IMR-90 (cell line): ENCODE results near the gene SYAP1. TPM values are rescaled to one million over a fixed set of nuclear protein-coding genes. Genes with fewer than 3 reads are reported as not detected.

ENCODE experiments used
- ATAC-seq: fragments of 200-7000 bp; cut with Tn5 transposase; 2 replicates; pipeline ENCODE4 v1.9.1; 2020; ENCODE audit warnings: low read depth, mild to moderate bottlenecking, moderate library complexity
- BruUV-seq: library from RNA; stranded (reverse); fragments of 400-500 nt; replicated peaks from 2 replicates; lab custom pipeline; 2021; lab: Mats Ljungman, UMichigan
- CTCF ChIA-PET: fragments of 300-600 bp; formaldehyde crosslinking; extraction: SDS; loops from one replicate; lab custom pipeline; 2021; ENCODE audit warnings: antibody characterized with exemption; lab: Yijun Ruan, JAX
- POLR2A ChIA-PET: fragments of 300-600 bp; sonication (Branson Sonifier 250); formaldehyde crosslinking; loops from one replicate; lab custom pipeline; 2022; ENCODE audit warnings: antibody characterized with exemption; ENCODE audit not compliant: unreplicated experiment; lab: Charles Lee
- DNase-seq: peaks from one replicate; pipeline ENCODE4 v3.0.0; 2013
- H2AFZ ChIP-seq: replicated peaks from 2 replicates; pipeline ENCODE3; 2013; ENCODE audit warnings: low read length, mild to moderate bottlenecking; ENCODE audit not compliant: poor library complexity
- H2AK5ac ChIP-seq: 2 replicates; pipeline ENCODE4 v1.6.1; 2013; ENCODE audit warnings: low read depth, low read length, inconsistent platforms
- H2AK9ac ChIP-seq: replicated peaks from 2 replicates; pipeline ENCODE3; 2013; ENCODE audit warnings: mild to moderate bottlenecking, low read depth, low read length, moderate library complexity; ENCODE audit not compliant: poor library complexity
- H2BK120ac ChIP-seq: 2 replicates; pipeline ENCODE4 v1.6.1; 2013; ENCODE audit warnings: low read depth, low read length, inconsistent platforms
- H2BK15ac ChIP-seq: 3 replicates; pipeline ENCODE4 v1.6.1; 2013; ENCODE audit warnings: low read depth, low read length, inconsistent platforms
- H2BK20ac ChIP-seq: 2 replicates; pipeline ENCODE4 v1.6.1; 2013; ENCODE audit warnings: low read depth, mild to moderate bottlenecking, inconsistent platforms, low read length, moderate library complexity
- H2BK5ac ChIP-seq: 2 replicates; pipeline ENCODE4 v1.6.1; 2013; ENCODE audit warnings: mild to moderate bottlenecking, low read depth, low read length, inconsistent platforms; ENCODE audit not compliant: poor library complexity, severe bottlenecking
- H3K14ac ChIP-seq: replicated peaks from 2 replicates; pipeline ENCODE4 v1.6.1; 2013; ENCODE audit warnings: low read depth, low read length, inconsistent platforms
- H3K18ac ChIP-seq: 2 replicates; pipeline ENCODE4 v1.6.1; 2013; ENCODE audit warnings: low read depth, low read length, control low read depth
- H3K23ac ChIP-seq: 2 replicates; pipeline ENCODE4 v1.6.1; 2013; ENCODE audit warnings: low read depth, low read length, inconsistent platforms
- H3K27ac ChIP-seq: 2 replicates; pipeline ENCODE4 v1.5.1; 2013; ENCODE audit warnings: mild to moderate bottlenecking, control low read depth, low read length; ENCODE audit not compliant: insufficient read depth
- H3K27me3 ChIP-seq: 2 replicates; pipeline ENCODE4 v1.6.1; 2013; ENCODE audit warnings: low read length; ENCODE audit not compliant: control insufficient read depth, insufficient read depth
- H3K36me3 ChIP-seq: 2 replicates; pipeline ENCODE4 v1.6.1; 2013; ENCODE audit warnings: low read length, mixed read lengths; ENCODE audit not compliant: control insufficient read depth, insufficient read depth
- H3K4ac ChIP-seq: 2 replicates; pipeline ENCODE4 v1.6.1; 2013; ENCODE audit warnings: low read depth, low read length, inconsistent platforms
- H3K4me1 ChIP-seq: 2 replicates; pipeline ENCODE4 v1.6.1; 2013; ENCODE audit warnings: low read length, mixed read lengths; ENCODE audit not compliant: control insufficient read depth, insufficient read depth
- H3K4me2 ChIP-seq: 2 replicates; pipeline ENCODE4 v1.6.1; 2013; ENCODE audit warnings: low read depth, mild to moderate bottlenecking, control low read depth, low read length, moderate library complexity
- H3K4me3 ChIP-seq: 2 replicates; pipeline ENCODE4 v1.5.1; 2013; ENCODE audit warnings: low read depth, mild to moderate bottlenecking, control low read depth, low read length, moderate library complexity; ENCODE audit not compliant: insufficient read depth
- H3K56ac ChIP-seq: 2 replicates; pipeline ENCODE4 v1.6.1; 2013; ENCODE audit warnings: low read length, inconsistent platforms; ENCODE audit not compliant: insufficient read depth; ENCODE audit errors: extremely low read depth
- H3K79me1 ChIP-seq, 2 experiments: 2 replicates each; pipeline ENCODE4 v1.6.1; 2013; ENCODE audit warnings: low read length in 2 of 2, inconsistent platforms in 1 of 2, low read depth in 1 of 2
- H3K9ac ChIP-seq: 2 replicates; pipeline ENCODE4 v1.6.1; 2013; ENCODE audit warnings: low read depth, low read length, control low read depth
- H3K9me1 ChIP-seq: 2 replicates; pipeline ENCODE4 v1.6.1; 2013; ENCODE audit warnings: low read length, inconsistent platforms; ENCODE audit not compliant: insufficient read depth
- H3K9me3 ChIP-seq: 2 replicates; pipeline ENCODE4 v1.6.1; 2013; ENCODE audit warnings: low read length; ENCODE audit not compliant: control insufficient read depth, insufficient read depth
- H4K20me1 ChIP-seq: 2 replicates; pipeline ENCODE4 v1.6.1; 2013; ENCODE audit warnings: low read length, inconsistent platforms; ENCODE audit not compliant: insufficient read depth
- H4K5ac ChIP-seq: 2 replicates; pipeline ENCODE4 v1.6.1; 2013; ENCODE audit warnings: mild to moderate bottlenecking, low read depth, low read length, control low read depth
- H4K8ac ChIP-seq, 2 experiments: 2 replicates each; pipeline ENCODE4 v1.6.1; 2013; ENCODE audit warnings: low read depth in 2 of 2, low read length in 2 of 2, control low read depth in 1 of 2, inconsistent platforms in 1 of 2
- H4K91ac ChIP-seq: 2 replicates; pipeline ENCODE4 v1.6.1; 2013; ENCODE audit warnings: low read depth, low read length, inconsistent platforms; ENCODE audit not compliant: insufficient read depth
- CHD1 ChIP-seq: IDR thresholded peaks from 2 replicates; pipeline ENCODE4 v1.6.1; 2012; ENCODE audit warnings: low read depth, low read length, improper control_type of control experiment
- ELK1 ChIP-seq: fragments of 150-350 bp; IDR thresholded peaks from 2 replicates; pipeline ENCODE4 v1.6.1; 2016; ENCODE audit warnings: low read depth, mild to moderate bottlenecking, low read length, moderate library complexity, borderline replicate concordance
- MAFK ChIP-seq: IDR thresholded peaks from 2 replicates; pipeline ENCODE4 v1.6.1; 2012; ENCODE audit warnings: low read depth, low read length, improper control_type of control experiment
- MAZ ChIP-seq: IDR thresholded peaks from 2 replicates; pipeline ENCODE4 v1.6.1; 2012; ENCODE audit warnings: low read depth, mild to moderate bottlenecking, low read length, improper control_type of control experiment, moderate library complexity, borderline replicate concordance
- WGBS, 2 experiments: methylation state at CpG; one replicate each; pipeline versions ENCODE4 v1.1.5 to v1.1.7; 2013; ENCODE audit warnings: missing lambda C conversion rate in 2 of 2; ENCODE audit not compliant: insufficient read length in 1 of 2; ENCODE audit errors: extremely low coverage in 2 of 2; 5-methylcytosine and 5-hydroxymethylcytosine counted together
- dilution Hi-C: fragments of 300-500 bp; cut with HindIII; formaldehyde crosslinking; loops from one replicate; pipeline ENCODE4 v1.14.3; 2018; ENCODE audit warnings: low sequenced_read_pairs; ENCODE audit not compliant: unreplicated experiment
- in situ Hi-C: fragments of 300-500 bp; cut with MboI; formaldehyde crosslinking; loops from 3 replicates; pipeline ENCODE4 v1.14.3; 2019; ENCODE audit warnings: low sequenced_read_pairs, inconsistent platforms, mixed read lengths
- intact Hi-C: fragments of 100-400 bp; cut with micrococcal nuclease; formaldehyde crosslinking; loops from 2 replicates; pipeline ENCODE4 v1.10.0; 2022
- polyA plus RNA-seq, 3 experiments: library from polyadenylated mRNA; depleted of rRNA; stranded (reverse); fragments of >200 nt; gene quantifications; 2 replicates each; pipeline ENCODE4 v1.2.3, GENCODE V29; 2012; ENCODE audit warnings: low replicate concordance in 1 of 3
- total RNA-seq: library from RNA; depleted of rRNA; stranded (reverse); fragments of >200 nt; gene quantifications from 2 replicates; pipeline ENCODE4 v1.2.3, GENCODE V29; 2012

Gene SYAP1
- total and polyA plus RNA-seq, 2 of the 4 experiments (the other 2 are of a cell fraction), result 17.7 to 35.0 TPM

GRCh38 chrX:16745659-16746058 is 26.2 kb downstream of the SYAP1 start:
- H3K9me1 ChIP-seq, result 0 out of 2 replicates have a peak, but pooled peaks cover 4% of the 10 kb centered on the region
- no peak overlapping the region for H3K4me3 ChIP-seq
- no peak for TF ChIP-seq CHD1
- no peak for TF ChIP-seq MAZ
- TF ChIP-seq ELK1, result no peak
- no peak for TF ChIP-seq MAFK
- H3K36me3 ChIP-seq, result peaks cover 46% of the 10 kb centered on the region
- no peak overlapping the region for H2BK15ac ChIP-seq
- H3K9me3 ChIP-seq, result no peaks in the 10 kb centered on the region
- no peak overlapping the region for H4K91ac ChIP-seq
- H4K5ac ChIP-seq, result no peak overlapping the region
- H2AK5ac ChIP-seq, result no peak overlapping the region
- H3K4me2 ChIP-seq, result no peak overlapping the region
- no peak overlapping the region for H3K9ac ChIP-seq
- no peak for DNase-seq
- WGBS, 2 experiments, result 100% methylated on average over 2 of the region's 5 CpGs; no CpG with 5 or more reads in 1 of the 2 experiments
- no peak overlapping the region for H3K18ac ChIP-seq
- no peaks in the 10 kb centered on the region for H3K4me1 ChIP-seq
- peaks cover 7 to 10% of the 10 kb centered on the region in 2 experiments for H3K79me1 ChIP-seq
- no peak for ATAC-seq
- no TSS peak for BruUV-seq
- H3K56ac ChIP-seq, result no peak overlapping the region
- H2AFZ ChIP-seq, result no peak overlapping the region
- H4K8ac ChIP-seq, result no peak overlapping the region
- no peak overlapping the region for H3K23ac ChIP-seq
- no peak overlapping the region for H2BK5ac ChIP-seq
- POLR2A ChIA-PET, result interaction anchor here (0.6 kb wide), 1 partner anchor 11 kb away, joined by 5 read pairs; no protein-coding TSS in a partner anchor
- H2BK20ac ChIP-seq, result no peak overlapping the region
- H2BK120ac ChIP-seq, result no peak overlapping the region
- no peak overlapping the region for H2AK9ac ChIP-seq
- H3K27me3 ChIP-seq, result no peaks in the 10 kb centered on the region
- CTCF ChIA-PET, result no interaction called here
- dilution Hi-C loops, result no loop called here
- no peak overlapping the region for H3K4ac ChIP-seq
- intact Hi-C loops, result no loop called here
- H3K27ac ChIP-seq, result no peak overlapping the region
- in situ Hi-C loops, result no loop called here
- peaks cover 3% of the 10 kb centered on the region; the same call in 1 of the 2 replicates for H4K20me1 ChIP-seq
- no peak overlapping the region for H3K14ac ChIP-seq
